Thyroid gland (tissue), 4 donors: ENCODE results near the gene CLIP1.

ENCODE experiments used
- POLR2A ChIP-seq, 2 donors: fragments of 450-650 bp; IDR thresholded peaks; one replicate each; pipeline ENCODE4 v1.6.1; 2017; ENCODE audit warnings: antibody characterized with exemption in 2 of 2, mild to moderate bottlenecking in 2 of 2, moderate library complexity in 1 of 2
- TF ChIP-seq, protein P1 (sequence below), 6 experiments: fragments of 200-600 bp in 3 of 6; fragments of 450-650 bp in 3 of 6; sonication (generic) in 3 of 6; IDR thresholded peaks; one replicate each; pipeline ENCODE4 v1.5.1; 2016 to 2019; ENCODE audit warnings: antibody characterized with exemption in 6 of 6, mild to moderate bottlenecking in 2 of 6, inconsistent platforms in 1 of 6, moderate library complexity in 1 of 6

DNA sequence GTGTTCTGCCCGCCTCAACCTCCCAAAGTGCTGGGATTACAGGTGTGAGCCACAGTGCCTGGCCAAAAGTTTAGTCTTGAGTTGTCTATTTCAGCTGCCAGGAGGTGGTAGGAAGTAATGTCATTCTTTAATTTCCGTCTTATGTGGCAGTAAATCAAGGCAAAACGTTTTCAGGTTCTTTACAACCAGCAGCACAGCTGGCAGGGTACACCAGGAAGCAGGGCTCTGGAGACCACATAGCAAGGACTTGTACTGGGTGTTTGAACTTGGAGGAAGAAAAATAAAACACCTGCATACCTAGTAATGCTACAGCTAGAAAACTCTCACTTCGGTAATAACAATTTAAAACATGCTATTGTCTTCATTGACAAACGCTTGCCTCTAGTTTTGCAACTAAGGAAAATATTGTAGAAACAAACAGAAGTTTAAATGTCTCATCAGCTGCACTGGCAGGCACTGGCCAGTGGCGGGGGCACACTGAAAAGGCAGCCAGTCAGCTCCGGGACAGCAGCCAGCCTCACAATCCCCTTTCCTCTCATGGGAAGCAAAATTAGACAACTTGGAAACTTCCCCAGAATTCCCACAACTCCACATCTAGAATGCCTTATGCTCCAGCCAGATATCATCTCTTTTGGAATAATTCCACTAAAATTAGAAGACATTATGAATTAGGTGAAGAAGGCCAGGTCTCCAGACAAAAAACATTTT lies 72.2 kb downstream of the CLIP1 start:
- TF ChIP-seq, protein P1, sequence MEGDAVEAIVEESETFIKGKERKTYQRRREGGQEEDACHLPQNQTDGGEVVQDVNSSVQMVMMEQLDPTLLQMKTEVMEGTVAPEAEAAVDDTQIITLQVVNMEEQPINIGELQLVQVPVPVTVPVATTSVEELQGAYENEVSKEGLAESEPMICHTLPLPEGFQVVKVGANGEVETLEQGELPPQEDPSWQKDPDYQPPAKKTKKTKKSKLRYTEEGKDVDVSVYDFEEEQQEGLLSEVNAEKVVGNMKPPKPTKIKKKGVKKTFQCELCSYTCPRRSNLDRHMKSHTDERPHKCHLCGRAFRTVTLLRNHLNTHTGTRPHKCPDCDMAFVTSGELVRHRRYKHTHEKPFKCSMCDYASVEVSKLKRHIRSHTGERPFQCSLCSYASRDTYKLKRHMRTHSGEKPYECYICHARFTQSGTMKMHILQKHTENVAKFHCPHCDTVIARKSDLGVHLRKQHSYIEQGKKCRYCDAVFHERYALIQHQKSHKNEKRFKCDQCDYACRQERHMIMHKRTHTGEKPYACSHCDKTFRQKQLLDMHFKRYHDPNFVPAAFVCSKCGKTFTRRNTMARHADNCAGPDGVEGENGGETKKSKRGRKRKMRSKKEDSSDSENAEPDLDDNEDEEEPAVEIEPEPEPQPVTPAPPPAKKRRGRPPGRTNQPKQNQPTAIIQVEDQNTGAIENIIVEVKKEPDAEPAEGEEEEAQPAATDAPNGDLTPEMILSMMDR (IDR thresholded peaks at IDR 0.05) = peak in 4 of 6 experiments; percentile 22 to 53 (median 48)
- no peak for TF ChIP-seq POLR2A (IDR thresholded peaks at IDR 0.05)
